Measurements from ENCODE around the gene DPP4.

The DPP4 gene

DNA sequence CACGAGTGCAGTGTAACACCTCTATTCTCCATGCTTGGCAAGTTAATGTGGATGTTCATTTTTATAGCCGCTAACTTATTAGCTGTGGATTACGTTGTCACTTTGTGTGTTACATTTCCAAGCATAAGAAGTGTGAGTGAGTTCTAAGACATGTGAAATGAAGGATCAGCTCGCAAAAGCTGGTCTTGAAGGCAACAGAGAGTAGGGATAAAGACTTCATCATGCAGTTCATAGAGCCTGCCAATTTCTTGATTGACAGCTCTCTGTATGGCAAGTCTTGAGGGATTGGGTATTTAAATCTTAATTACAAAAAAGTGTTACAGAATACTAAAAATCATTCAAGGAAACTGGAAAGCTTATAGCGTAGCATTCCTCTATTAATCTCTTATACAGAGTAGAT is 25.8 kb upstream of the DPP4 start:
- Histone ChIP-seq H3K9me3 (ENCODE audit: control extremely low read depth in 1 of 5, control insufficient read depth in 4 of 5, insufficient read depth in 2 of 5, low read depth in 1 of 5, low read length in 4 of 5) (no peaks in the 10 kb centered on the region), H3K27ac (ENCODE audit: insufficient read depth in 1 of 2, low read depth in 1 of 2, low read length in 2 of 2, poor library complexity in 1 of 2, severe bottlenecking in 2 of 2) (no peak overlapping the region), H3K4me3 (ENCODE audit: control insufficient read depth in 1 of 7, extremely low read depth in 1 of 7, insufficient read depth in 4 of 7, low read depth in 2 of 7, low read length in 6 of 7) (no peak overlapping the region), H3K36me3 (ENCODE audit: control insufficient read depth in 4 of 4, insufficient read depth in 4 of 4, low read length in 3 of 4) (no peaks in the 10 kb centered on the region), H3K27me3 (replicated peaks in 2 of 5; ENCODE audit: control insufficient read depth in 4 of 5, insufficient read depth in 5 of 5, low read length in 4 of 5) (no peaks in the 10 kb centered on the region), H3K4me1 (ENCODE audit: control extremely low read depth in 1 of 4, control insufficient read depth in 4 of 4, insufficient read depth in 4 of 4, low read length in 3 of 4) (no peaks in the 10 kb centered on the region)
- DNase-seq, result no peak
- ChIA-PET POLR2A (no interaction called here), CTCF (no interaction called here)
- 97% methylated on average over 4 of the region's 5 CpGs for WGBS (ENCODE audit: insufficient coverage)

GRCh38 chr2:162092658-162093556 is 18.9 kb upstream of the DPP4 start:
- H3K27me3 ChIP-seq (replicated peaks in 2 of 5; ENCODE audit: control insufficient read depth in 4 of 5, insufficient read depth in 5 of 5, low read length in 4 of 5), result no peaks in the 10 kb centered on the region
- no peaks in the 10 kb centered on the region for H3K36me3 ChIP-seq (ENCODE audit: control insufficient read depth in 4 of 4, insufficient read depth in 4 of 4, low read length in 3 of 4)
- H3K9me3 ChIP-seq (ENCODE audit: control extremely low read depth in 1 of 5, control insufficient read depth in 4 of 5, insufficient read depth in 2 of 5, low read depth in 1 of 5, low read length in 4 of 5), result no peaks in the 10 kb centered on the region
- no peak overlapping the region for H3K4me3 ChIP-seq (ENCODE audit: control insufficient read depth in 1 of 7, extremely low read depth in 1 of 7, insufficient read depth in 4 of 7, low read depth in 2 of 7, low read length in 6 of 7)
- peaks cover 0 to 9% (median 0%) of the 10 kb centered on the region in 4 experiments for H3K4me1 ChIP-seq (ENCODE audit: control extremely low read depth in 1 of 4, control insufficient read depth in 4 of 4, insufficient read depth in 4 of 4, low read length in 3 of 4)
- POLR2A ChIA-PET, result interaction anchor here (0.7 kb wide), 1 partner anchor 176 kb away, joined by 3 read pairs; no protein-coding TSS in a partner anchor
- H3K27ac ChIP-seq (ENCODE audit: insufficient read depth in 1 of 2, low read depth in 1 of 2, low read length in 2 of 2, poor library complexity in 1 of 2, severe bottlenecking in 2 of 2), result no peak overlapping the region
- 95% methylated on average over 4 of the region's 7 CpGs for WGBS (ENCODE audit: insufficient coverage)
- DNase-seq, result no peak
- CTCF ChIA-PET, result no interaction called here

DNA sequence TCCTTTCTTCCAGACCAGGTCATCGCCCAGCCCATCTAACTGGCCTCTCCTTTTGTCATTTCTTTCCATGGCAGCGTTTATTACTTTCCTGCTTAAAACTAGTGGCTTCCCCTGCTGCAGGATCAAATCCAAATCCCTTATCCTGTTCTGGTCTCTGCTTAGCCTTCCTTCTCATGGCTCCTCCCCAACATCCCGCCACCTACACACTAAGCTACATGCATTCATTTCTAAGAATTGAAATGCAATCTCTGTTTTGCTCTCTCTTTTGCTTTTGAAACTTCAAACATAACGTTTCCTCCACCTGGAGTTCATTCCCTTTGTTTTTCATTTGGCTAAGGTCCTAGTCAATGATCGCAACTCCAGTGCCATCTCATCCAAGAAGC is 18.0 kb upstream of the DPP4 start:
- H3K36me3 ChIP-seq (ENCODE audit: control insufficient read depth in 4 of 4, insufficient read depth in 4 of 4, low read length in 3 of 4), result no peaks in the 10 kb centered on the region
- no peak overlapping the region for H3K27ac ChIP-seq (ENCODE audit: insufficient read depth in 1 of 2, low read depth in 1 of 2, low read length in 2 of 2, poor library complexity in 1 of 2, severe bottlenecking in 2 of 2)
- H3K27me3 ChIP-seq (replicated peaks in 2 of 5; ENCODE audit: control insufficient read depth in 4 of 5, insufficient read depth in 5 of 5, low read length in 4 of 5), result no peaks in the 10 kb centered on the region
- H3K4me1 ChIP-seq (ENCODE audit: control extremely low read depth in 1 of 4, control insufficient read depth in 4 of 4, insufficient read depth in 4 of 4, low read length in 3 of 4), result peaks cover 0 to 9% (median 0%) of the 10 kb centered on the region in 4 experiments
- DNase-seq, result no peak
- no peak overlapping the region for H3K4me3 ChIP-seq (ENCODE audit: control insufficient read depth in 1 of 7, extremely low read depth in 1 of 7, insufficient read depth in 4 of 7, low read depth in 2 of 7, low read length in 6 of 7)
- POLR2A ChIA-PET, result no interaction called here
- CTCF ChIA-PET, result no interaction called here
- no peaks in the 10 kb centered on the region for H3K9me3 ChIP-seq (ENCODE audit: control extremely low read depth in 1 of 5, control insufficient read depth in 4 of 5, insufficient read depth in 2 of 5, low read depth in 1 of 5, low read length in 4 of 5)
- 93% methylated on average over 4 of the region's 5 CpGs for WGBS (ENCODE audit: insufficient coverage)

DNA sequence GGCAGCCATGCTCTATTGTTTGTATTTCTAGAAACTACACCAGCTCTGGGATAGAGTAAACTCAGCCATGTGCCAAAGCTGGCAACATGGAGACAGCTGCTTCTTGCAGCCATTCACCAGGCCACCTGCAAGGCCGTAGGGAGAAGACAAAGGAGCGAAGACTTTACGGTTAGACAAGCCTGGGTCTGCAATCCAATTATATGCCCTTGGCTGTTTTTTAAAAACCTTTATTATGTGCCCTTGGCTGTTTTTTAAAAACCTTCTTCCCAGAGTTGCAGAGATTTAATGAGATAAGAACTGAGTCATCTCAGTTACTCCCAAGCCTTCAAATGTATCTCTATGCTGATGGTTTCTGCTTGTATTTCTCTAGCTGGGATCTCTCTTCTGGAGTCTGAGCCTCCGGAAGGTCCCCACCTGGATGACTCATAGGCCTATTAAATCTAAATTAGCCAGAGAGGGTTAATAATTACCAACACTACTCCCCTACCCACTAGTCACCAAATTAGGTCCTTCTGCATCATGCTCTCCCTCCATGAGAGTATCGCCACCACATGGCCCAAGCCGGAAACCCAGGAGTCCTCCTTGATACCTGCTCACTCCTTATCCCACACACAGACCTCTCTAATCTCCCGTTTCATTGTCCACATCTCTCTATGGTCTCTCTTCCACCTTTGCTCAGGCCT is 17.5 kb upstream of the DPP4 start:
- Histone ChIP-seq H3K27ac (ENCODE audit: insufficient read depth in 1 of 2, low read depth in 1 of 2, low read length in 2 of 2, poor library complexity in 1 of 2, severe bottlenecking in 2 of 2) (no peak overlapping the region), H3K9me3 (ENCODE audit: control extremely low read depth in 1 of 5, control insufficient read depth in 4 of 5, insufficient read depth in 2 of 5, low read depth in 1 of 5, low read length in 4 of 5) (no peaks in the 10 kb centered on the region), H3K4me1 (ENCODE audit: control extremely low read depth in 1 of 4, control insufficient read depth in 4 of 4, insufficient read depth in 4 of 4, low read length in 3 of 4) (peaks cover 0 to 9% (median 0%) of the 10 kb centered on the region in 4 experiments), H3K36me3 (ENCODE audit: control insufficient read depth in 4 of 4, insufficient read depth in 4 of 4, low read length in 3 of 4) (no peaks in the 10 kb centered on the region), H3K27me3 (replicated peaks in 2 of 5; ENCODE audit: control insufficient read depth in 4 of 5, insufficient read depth in 5 of 5, low read length in 4 of 5) (no peaks in the 10 kb centered on the region), H3K4me3 (ENCODE audit: control insufficient read depth in 1 of 7, extremely low read depth in 1 of 7, insufficient read depth in 4 of 7, low read depth in 2 of 7, low read length in 6 of 7) (no peak overlapping the region)
- CTCF ChIA-PET, result no interaction called here
- 98% methylated on average over 5 of the region's 7 CpGs for WGBS (ENCODE audit: insufficient coverage)
- POLR2A ChIA-PET, result no interaction called here
- no peak for DNase-seq

- Histone ChIP-seq H3K4me3 (ENCODE audit: control insufficient read depth in 1 of 7, extremely low read depth in 1 of 7, insufficient read depth in 4 of 7, low read depth in 2 of 7, low read length in 6 of 7) (no peak overlapping the region), H3K36me3 (ENCODE audit: control insufficient read depth in 4 of 4, insufficient read depth in 4 of 4, low read length in 3 of 4) (no peaks in the 10 kb centered on the region), H3K4me1 (ENCODE audit: control extremely low read depth in 1 of 4, control insufficient read depth in 4 of 4, insufficient read depth in 4 of 4, low read length in 3 of 4) (peaks cover 0 to 9% (median 0%) of the 10 kb centered on the region in 4 experiments), H3K27ac (ENCODE audit: insufficient read depth in 1 of 2, low read depth in 1 of 2, low read length in 2 of 2, poor library complexity in 1 of 2, severe bottlenecking in 2 of 2) (no peak overlapping the region), H3K9me3 (ENCODE audit: control extremely low read depth in 1 of 5, control insufficient read depth in 4 of 5, insufficient read depth in 2 of 5, low read depth in 1 of 5, low read length in 4 of 5) (no peaks in the 10 kb centered on the region), H3K27me3 (replicated peaks in 2 of 5; ENCODE audit: control insufficient read depth in 4 of 5, insufficient read depth in 5 of 5, low read length in 4 of 5) (no peaks in the 10 kb centered on the region)
- no CpG with 5 or more reads among the region's 1 CpG for WGBS (ENCODE audit: insufficient coverage)
- CTCF ChIA-PET, result no interaction called here
- no peak for DNase-seq
- POLR2A ChIA-PET, result no interaction called here
Measured at GRCh38 chr2:162090109-162090508, 16.1 kb upstream of the DPP4 start.

GRCh38 chr2:162086904-162087303 is 12.9 kb upstream of the DPP4 start:
- 100% methylated on average over 2 of the region's 2 CpGs for WGBS (ENCODE audit: insufficient coverage)
- no peaks in the 10 kb centered on the region for H3K9me3 ChIP-seq (ENCODE audit: control extremely low read depth in 1 of 5, control insufficient read depth in 4 of 5, insufficient read depth in 2 of 5, low read depth in 1 of 5, low read length in 4 of 5)
- no peak overlapping the region for H3K27ac ChIP-seq (ENCODE audit: insufficient read depth in 1 of 2, low read depth in 1 of 2, low read length in 2 of 2, poor library complexity in 1 of 2, severe bottlenecking in 2 of 2)
- H3K4me1 ChIP-seq (ENCODE audit: control extremely low read depth in 1 of 4, control insufficient read depth in 4 of 4, insufficient read depth in 4 of 4, low read length in 3 of 4), result no peaks in the 10 kb centered on the region
- H3K36me3 ChIP-seq (ENCODE audit: control insufficient read depth in 4 of 4, insufficient read depth in 4 of 4, low read length in 3 of 4), result no peaks in the 10 kb centered on the region
- ChIA-PET CTCF (no interaction called here), POLR2A (no interaction called here)
- no peak overlapping the region for H3K4me3 ChIP-seq (ENCODE audit: control insufficient read depth in 1 of 7, extremely low read depth in 1 of 7, insufficient read depth in 4 of 7, low read depth in 2 of 7, low read length in 6 of 7)
- H3K27me3 ChIP-seq (replicated peaks in 2 of 5; ENCODE audit: control insufficient read depth in 4 of 5, insufficient read depth in 5 of 5, low read length in 4 of 5), result no peaks in the 10 kb centered on the region
- DNase-seq, result no peak
